HG03064 (cell line): Measurements from ENCODE around the gene GPX6.
"Not testable (repeated sequence)": the region's sequence is repeated elsewhere in the genome, so short reads cannot be mapped to it uniquely, and the experiment has no call there.

Source experiments
- ATAC-seq: cut with Tn5 transposase; IDR thresholded peaks from one replicate; pipeline ENCODE4 v1.9.1; 2021; ENCODE audit warnings: low read depth; ENCODE audit not compliant: unreplicated experiment

GPX6 gene, protein sequence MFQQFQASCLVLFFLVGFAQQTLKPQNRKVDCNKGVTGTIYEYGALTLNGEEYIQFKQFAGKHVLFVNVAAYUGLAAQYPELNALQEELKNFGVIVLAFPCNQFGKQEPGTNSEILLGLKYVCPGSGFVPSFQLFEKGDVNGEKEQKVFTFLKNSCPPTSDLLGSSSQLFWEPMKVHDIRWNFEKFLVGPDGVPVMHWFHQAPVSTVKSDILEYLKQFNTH

DNA sequence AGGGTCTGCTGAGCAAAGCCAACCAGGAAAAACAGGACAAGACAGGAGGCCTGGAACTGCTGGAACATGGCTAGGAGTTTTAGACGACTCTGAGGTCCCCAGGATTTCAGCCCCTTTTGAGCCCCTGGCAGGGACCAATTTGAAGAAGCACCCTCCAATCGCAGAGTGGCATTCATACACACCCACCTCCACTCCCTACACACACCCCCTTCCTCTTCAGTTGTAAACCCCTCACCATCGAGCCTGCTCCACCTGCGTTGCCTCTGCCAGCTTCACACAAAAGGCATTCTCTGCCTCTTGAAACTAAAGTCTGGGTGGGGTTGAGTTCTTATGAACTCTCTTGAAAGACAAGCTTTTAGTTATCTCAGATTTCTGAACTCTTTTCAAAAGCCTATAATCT, at the start of gene GPX6:
Gene GPX6 (minus strand): TSS at position 118 of the 400 bp plus-strand sequence. CDS start 50 bp downstream, at position 68.
- ATAC-seq, result no peak

DNA sequence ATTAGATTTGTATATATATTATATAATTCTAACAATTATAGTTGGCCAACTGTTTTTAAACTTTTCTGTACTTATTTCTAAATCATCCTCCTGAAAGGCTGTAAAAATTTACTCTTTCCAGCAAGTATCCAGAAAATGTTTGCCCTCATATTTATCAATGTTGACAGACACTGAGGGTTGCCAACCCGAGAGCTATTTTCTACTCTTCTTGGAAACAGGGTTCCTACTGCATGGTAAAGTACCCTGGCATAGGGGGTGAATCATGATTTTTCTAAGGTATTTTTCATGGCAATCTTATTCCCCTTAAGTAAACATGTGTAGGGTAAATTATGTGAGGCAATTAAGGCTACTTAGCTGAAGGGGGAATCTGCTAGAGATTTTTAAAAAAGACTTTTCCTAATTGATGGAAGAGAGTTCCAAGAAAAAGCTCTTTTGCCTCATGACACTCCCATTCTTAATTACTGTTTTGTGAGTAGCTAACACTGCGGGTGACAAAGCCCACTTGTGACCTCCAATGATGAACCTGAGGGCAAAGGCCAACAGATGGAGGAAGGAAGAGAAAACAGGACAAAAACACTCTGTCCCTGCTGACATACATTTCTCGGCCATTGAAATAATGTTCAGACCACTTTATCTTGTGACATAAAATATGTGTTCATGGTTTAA, 48.0 kb upstream of the GPX6 start:
- ATAC-seq, result no peak

DNA sequence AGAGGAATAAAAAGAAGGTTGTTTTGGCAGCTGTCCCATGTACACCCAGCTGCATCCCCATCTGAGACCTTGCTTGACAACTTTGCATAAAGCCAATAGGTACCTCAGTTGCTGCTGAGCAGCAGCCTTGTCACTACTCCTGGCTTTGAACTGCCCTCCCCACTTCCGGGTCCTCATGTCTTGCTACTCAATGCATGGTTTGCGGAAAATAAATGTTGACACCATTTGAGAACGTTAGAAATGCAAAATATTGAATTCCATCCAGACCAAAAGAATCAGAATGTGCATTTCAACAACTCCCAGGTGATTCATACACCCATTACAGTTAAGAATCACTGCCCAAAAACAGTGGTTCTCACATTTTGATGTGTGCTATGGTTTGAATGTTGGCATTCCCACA, 43.0 kb upstream of the GPX6 start:
- ATAC-seq, result no peak

DNA sequence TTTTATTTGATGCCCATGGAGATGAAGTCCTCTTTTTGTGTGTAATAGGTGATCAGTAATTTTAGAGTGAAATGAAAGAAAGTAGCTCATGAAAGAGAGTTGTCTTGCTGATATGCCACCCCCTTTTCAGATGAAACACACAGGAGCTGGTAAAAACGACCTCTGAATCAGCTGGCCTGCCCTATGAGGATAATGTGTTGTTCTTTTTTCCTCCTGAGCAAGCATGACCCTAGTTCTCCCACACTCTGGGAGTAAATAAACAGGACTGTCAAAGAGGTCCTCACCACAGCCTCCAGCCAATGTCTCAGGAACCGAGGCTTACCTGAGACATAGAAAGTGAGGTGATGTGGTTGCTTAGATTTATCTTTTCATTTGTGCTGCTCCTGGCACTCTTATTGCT, 39.5 kb upstream of the GPX6 start:
- no peak for ATAC-seq

DNA sequence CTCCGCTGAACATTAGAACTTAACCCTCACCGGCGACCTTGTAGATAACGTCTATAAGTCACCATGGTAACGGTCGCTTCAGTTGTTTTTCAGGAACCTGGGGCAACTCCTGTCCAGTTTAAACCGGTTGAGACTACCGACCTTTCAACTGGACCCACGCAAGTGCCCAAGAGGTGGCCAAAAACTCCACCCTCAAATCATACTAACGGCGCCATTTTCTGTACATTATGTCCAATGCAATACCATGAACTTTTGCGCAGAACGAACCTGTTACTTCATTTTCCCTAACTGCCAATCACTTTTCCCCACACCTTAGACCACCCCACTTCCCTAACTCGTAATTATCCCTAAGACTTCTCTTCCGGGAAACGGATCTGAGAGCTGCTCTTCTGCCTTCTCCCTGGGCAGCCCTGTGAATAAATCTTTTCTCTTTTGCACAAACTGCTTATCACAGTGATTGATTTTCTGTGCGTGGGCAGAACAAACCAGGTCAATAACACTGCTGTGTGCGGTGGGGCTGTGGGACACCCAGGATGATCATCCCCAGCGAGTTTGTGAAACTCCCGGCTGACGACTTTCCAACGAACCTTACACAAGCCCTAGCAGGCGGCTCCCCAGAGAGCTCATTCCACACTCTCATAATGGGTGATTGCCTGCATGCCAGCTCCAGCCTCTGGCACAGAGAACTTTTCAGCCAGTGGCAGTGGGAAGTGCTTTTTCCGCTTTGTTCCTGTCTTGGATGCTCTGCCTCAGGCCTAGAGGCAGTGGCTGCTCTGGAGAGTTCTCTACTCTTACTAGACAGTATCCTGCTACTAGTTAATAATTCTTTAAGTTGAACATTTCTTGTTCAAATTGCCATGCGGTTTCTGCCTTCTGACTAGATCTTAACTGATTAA, 38.6 kb upstream of the GPX6 start:
- ATAC-seq, result no peak

DNA sequence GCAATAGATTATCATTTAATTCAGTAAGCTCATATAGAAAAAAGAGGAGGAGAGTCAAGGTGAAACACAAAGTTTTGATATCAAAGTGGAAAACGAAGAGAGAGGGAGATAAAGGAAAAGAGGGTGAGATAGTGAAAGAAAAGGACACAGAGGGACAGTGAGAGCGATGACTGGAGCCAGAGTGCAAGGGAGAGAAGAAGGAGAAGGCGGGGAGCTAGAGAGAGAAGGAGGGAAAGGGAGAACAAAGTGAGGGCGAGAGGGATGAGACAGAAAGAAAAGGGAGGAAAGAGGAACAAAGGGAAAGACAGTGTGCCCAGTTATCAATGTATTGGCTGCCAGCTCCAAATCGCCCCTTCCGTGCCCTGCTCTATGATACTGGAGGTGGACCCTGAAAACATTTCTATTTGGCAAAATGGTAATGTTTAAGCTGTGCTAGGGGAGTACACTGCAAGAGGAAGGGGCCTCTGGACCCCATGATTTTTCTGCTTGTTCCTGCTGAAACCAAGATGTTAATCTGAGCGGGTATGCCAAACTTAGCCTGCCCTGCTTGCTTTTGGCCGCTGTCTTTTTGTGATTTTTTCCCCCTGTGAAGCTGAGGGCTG, 37.9 kb upstream of the GPX6 start:
- no peak for ATAC-seq

DNA sequence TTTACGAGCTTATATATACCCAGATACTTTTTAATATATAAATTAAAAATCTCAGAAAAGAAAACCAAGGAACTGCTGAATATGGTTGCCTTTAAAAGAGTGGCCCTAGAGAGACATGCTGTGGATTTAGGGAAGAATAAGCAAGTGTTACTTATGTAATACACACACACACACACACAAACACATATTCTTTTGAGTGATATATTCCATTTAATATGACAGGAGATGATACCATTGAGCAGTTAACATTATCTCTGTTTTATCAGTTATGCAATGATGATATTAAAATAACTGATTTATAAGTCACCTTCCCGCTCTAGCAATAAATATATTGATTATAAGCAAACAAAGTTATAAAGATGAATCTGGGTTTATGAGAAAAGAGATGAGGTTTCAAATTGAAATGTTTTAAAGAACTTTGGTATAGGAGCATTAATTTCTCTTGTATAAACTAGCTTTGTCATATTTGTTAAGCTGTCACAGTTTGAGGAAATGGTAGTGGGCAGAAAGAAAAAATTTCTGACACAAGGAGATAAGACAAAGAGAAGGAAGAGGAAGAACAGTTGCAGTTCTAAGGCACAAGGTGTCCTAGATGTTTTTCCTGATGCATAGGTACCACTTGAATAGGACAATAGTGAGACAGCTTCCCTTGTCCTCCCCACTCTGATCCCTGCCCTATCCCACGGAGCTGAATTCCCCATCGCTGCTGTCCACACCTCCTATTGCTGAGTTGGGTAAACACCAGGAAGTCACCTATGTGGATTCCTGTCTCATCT, 36.5 kb upstream of the GPX6 start:
- no peak for ATAC-seq

DNA sequence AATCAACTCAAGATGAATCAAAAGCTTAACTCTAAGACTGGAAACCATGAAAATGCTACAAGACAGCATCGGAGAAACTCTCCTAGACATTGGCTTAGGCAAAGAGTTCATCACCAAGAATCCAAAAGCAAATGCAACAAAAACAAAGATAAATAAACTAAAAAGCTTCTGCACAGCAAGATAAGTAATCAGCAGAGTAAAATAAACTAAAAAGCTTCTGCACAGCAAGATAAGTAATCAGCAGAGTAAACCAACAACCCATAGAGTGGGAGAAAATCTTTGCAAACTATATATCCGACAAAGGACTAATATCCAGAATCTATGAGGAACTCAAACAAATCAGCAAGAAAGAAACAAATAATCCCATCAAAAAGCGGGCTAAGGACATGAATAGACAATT, 31.4 kb upstream of the GPX6 start:
- ATAC-seq, result not testable (repeated sequence)

DNA sequence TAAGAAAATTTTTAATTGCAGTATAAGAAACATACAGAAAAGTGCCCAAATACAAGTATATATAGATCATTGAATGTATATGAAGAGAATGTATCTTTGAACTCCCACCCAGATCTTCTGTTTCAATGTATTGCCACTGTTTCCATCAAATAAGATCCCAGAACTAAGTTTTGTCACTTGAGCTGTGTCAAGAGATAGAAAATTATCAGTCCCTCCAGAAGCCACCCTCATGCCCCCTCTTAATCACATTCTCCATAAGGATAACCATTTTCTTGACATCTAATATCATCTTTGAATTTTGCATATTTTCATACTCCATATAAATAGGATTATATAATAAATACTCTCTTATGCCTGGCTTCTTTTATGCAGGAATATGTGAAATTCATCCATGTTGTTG, 30.4 kb upstream of the GPX6 start:
- ATAC-seq, result no peak

DNA sequence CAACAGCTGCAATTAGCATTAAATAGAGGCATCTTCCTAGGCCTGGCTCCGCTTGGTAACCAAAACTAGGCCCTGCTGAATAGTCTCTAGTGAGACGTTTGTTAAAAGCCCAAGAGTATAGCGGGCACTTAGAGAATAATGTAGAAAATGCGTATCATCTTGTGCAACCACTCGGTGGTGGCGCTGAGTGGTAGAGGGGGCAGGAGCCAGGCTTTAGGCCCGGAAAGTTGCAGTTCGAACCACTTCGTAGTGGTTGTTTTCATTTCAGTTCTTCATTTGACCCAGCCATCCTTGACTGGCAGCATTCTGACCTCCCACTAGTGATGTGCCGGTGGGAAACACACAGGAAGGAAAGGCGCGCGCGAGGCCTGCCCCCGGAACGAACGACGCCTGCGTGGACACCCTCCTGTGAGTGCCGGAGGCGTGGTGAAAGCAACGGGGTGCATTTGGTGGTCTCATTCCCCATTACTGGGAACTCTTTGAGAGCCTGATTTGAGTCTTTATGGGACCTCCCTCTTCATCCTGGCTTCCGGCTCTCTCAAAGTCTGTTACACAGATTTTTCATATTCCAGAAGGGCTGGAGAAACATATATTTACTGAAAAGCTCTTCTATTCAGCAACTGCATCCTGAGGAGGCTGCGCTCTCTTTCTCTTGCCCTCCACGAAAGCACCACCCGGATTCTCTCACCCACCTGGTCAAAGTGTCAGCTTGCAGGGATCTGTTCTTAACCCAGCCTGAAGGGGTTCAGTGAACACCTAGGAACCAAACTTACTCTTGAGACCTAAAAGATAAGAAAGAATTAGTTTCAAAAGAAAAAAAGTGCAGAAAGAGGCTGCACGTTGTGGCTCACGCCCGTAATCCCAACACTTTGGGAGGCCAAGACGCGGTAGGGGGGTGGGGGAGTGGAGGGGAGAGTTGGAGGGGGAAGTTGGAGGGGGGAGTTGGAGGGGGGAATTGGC, 28.3 kb upstream of the GPX6 start:
- no peak for ATAC-seq

DNA sequence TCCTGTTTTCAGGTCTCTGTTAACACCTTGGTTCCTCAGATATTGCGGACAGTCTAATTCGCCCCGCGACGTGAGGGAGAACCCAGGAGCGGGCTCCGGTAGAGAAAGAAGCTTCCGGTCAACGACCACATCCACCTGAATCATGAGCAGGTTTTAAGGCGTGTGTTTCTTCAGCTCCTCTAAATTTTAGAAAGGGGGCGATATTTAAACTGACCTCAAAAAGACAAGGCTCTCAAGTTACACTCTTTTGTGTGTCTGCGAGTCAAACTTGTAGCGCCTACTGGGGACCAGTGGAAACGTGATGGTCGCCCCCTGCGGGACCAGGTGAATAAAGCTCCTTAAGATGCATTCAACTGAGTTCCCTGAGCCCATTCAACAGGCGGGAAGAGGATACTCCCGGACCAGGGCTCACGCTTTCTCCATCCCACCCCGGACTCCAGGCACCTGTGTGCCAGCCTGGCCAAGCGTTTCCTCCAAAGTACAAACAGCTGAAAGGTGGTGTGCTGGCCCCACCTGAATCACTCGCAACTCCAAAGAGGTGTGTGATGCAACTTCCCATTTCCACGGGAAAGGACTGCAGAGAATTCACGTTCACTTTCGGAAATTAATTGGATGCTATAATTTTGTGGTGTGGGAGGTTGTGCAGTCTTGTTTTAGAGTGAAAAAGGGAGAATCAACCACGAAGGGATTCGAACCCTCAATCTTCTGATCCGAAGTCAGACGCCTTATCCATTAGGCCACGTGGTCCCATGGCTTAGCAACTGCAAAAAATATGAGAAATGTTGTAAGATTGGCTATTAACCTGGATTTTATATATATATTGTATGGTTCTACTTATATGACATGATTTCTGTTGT, 27.1 kb upstream of the GPX6 start:
- no peak for ATAC-seq

DNA sequence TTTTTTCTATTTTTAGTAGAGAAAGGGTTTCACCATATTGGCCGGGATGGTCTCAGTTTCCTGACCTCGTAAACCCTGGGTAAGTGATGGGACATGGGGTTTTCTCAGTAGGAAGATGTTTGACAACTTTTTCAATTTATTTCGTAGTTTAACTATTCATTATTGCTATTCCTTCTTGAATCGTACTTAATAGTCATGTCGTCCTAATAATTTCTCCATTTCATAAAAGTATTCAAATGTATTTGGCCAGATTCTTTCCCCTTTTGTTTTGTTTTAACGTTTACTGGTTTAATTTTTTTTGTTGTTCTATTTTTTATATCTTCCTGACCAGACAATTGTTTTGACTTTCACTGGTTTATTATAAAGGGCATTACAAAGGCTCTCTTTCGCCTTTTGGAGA, 26.4 kb upstream of the GPX6 start:
- ATAC-seq, result no peak

DNA sequence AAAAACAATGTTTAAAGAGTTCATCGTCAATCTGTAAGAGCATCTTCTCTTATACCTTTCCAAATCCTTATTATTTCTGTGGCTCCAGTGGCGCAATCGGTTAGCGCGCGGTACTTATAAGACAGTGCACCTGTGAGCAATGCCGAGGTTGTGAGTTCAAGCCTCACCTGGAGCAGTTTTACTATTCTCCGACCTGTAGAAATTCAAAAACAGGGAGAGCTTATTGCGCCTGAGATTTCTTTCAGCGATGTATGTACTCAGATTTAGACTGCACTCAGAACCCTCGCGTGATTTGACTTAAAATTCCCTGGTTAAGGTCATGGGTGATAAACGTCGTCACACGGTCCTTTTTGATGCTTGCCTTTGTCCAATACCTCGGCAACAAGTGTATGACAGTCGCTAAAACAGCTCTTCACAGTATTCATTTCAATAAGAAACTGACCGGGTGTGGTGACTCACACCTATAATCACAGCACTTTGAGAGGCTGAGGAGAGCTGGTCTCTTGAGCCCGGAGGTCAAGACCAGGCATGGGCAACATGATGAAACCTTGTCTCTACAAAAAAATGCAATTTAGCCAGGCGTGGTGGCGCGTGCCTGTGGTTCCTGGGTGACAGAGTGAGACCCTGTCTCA, 22.0 kb upstream of the GPX6 start:
- no peak for ATAC-seq

DNA sequence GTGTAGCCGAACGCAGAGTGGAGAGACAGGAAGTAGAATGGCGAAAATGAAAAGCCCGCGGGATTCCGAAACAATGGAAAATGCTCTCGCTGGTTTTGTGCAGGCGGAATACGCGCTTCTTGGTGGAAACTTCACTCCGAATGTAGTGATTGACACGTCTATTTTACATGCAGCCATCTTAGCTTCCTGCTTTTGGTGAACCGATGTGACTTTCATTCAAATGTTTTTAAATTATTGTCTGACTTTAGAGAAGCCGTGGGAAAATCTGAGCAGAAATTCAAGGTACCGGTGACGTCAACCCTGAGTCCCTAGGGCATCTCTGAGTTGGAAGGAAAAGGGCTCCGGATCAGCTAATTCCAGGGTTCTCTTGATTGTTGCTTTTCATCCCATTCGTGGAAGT, 21.5 kb upstream of the GPX6 start:
- no peak for ATAC-seq

DNA sequence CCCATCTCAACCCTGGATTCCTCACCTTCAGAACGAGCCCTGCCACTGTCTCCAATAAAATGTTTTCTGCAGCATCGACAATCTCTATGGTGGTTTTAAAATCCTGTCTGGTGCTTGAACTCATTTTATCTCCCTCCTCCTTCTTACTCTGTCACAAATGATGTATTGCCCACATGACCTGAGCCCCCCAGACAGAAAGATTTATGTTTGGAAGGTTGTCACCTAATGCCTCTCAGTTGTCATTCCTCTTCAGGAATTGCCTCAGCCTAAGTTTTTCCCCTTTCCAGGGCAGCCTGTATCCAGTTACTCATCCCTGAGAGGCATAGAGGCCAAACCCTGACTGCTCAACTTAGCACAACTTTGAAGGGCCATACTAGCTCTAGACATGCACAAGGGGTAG, 19.3 kb upstream of the GPX6 start:
- ATAC-seq, result no peak

DNA sequence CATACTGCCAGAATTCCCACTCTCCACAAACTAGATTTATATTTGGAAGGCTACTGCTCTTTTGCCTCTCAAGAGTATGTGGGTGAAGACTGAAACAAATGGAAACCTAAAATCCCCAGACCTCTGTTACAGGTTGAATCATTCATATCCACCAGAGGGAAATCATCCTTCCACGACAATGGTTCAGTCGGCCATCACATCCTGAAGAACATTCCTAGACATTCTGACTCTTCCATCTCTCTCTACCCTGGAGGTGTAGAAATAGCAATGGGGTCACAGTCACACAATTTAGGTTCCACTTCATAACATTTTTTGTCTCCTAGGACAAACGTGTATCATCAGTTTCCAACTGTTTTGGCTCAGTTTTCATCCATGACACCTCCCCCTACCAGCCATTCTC, 18.7 kb upstream of the GPX6 start:
- no peak for ATAC-seq

DNA sequence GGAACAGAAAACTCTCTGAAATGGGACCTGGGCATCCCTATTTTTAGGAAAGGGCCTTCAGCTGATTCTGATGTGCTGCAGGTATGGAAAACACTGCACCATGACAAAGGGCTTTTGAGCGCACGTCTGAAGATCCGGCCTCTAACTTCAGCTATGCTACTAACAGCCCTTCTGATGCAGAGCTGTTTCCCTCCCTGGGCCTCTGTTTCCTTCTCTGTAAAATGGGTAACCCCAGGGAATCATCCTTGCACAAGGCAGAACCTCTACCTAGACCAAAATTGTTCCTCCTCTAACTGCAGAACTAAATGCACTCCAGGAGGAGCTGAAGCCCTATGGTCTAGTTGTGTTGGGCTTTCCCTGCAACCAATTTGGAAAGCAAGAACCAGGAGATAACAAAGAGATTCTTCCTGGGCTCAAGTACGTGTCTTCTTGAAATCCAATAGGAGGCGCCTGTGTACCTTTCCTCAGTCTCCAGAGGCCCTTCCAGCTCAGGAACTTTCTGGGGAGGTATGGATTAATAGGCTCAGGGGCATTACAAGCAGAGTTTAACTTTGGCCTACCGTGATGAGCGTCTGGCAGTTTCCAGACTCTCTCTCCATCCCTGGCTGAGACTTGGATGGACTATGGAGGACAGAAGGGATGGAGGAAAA, 16.0 kb upstream of the GPX6 start:
- no peak for ATAC-seq
